ENCODE data around the gene FAM13A.

- TF ChIP-seq CTCF (IDR thresholded peaks at IDR 0.05) (no peak), ZFX (IDR thresholded peaks at IDR 0.05; ENCODE audit: borderline replicate concordance) (no peak)
Measured at GRCh38 chr4:88696630-88697029, 360.4 kb downstream of the FAM13A start.
